ENCODE results near the gene ADTRP. TPM values are rescaled to one million over a fixed set of nuclear protein-coding genes. Genes with fewer than 3 reads are reported as not detected.
A peak's percentile ranks its signal among the peaks of the same experiment; 100 is the strongest.

The ADTRP gene
- total RNA-seq, 4 donors from 2014 or later, result 119 to 199 (median 181) TPM

DNA sequence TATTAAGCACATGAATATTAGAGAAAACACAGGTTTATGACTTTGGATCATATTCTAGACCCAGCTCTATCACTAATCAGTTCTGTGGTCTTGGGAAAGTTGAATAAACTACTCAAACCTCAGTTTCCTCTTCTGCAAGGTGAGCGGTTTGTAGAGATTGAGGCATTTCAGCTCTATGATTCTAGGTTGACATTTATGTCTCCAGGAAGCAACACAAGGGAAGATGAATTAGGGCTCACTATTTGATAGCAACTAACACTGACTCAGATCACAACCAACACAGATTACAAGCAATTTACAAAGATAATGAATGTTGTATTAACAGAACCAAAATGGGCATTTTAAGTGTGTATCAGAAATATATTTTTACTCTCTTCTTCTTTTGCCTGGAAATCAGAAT, 21.9 kb downstream of the ADTRP start:
- Histone ChIP-seq H3K9me3 (no peaks in the 10 kb centered on the region), H3K4me3 (no peak overlapping the region), H3K27me3 (no peaks in the 10 kb centered on the region), H3K4me1 (peaks cover 0 to 20% (median 5%) of the 10 kb centered on the region in 4 donors), H3K36me3 (no peaks in the 10 kb centered on the region), H3K27ac (no peak overlapping the region)
- DNase-seq, result no peak
- in situ Hi-C loops (cut with MboI; ENCODE audit: low pct_ligation_motif_present in 1 of 4, low pct_unique_long_range_greater_than_20kb in 1 of 4, low sequenced_read_pairs in 3 of 4), result no loop called here
- 31 to 88% methylated on average over 1 of the region's 1 CpG for whole genome bisulfite sequencing, 2 donors (ENCODE audit: low coverage in 1 of 2)
- TF ChIP-seq POLR2A (IDR thresholded peaks at IDR 0.05) (no peak), POLR2AphosphoS5 (IDR thresholded peaks at IDR 0.05) (no peak), EP300 (IDR thresholded peaks at IDR 0.05; ENCODE audit: low read depth) (no peak), CTCF (IDR thresholded peaks at IDR 0.05) (no peak)
- intact Hi-C loops (cut with DNase I; ENCODE audit: low total_unique reads), result no loop called here

DNA sequence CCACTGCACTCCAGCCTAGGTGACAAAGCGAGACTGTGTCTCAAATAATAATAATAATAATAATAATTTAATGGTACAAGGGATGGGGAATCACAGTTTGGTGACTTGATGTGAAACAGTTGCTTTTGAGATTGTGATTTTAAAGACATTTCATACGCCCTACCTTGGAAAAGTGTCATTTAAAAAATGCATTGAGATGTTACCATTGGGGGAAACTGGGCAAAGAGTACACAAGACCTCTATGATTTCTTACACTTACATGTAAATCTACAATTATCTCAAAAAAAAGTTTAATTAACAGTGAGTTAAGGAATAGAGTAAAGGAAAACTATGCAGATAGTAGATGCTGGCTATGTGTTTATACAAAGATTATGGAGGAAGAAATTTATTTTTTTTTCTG, 22.3 kb downstream of the ADTRP start:
- Histone ChIP-seq H3K4me3 (no peak overlapping the region), H3K27me3 (no peaks in the 10 kb centered on the region), H3K4me1 (peaks cover 0 to 20% (median 3%) of the 10 kb centered on the region in 4 donors), H3K27ac (no peak overlapping the region), H3K36me3 (no peaks in the 10 kb centered on the region), H3K9me3 (no peaks in the 10 kb centered on the region)
- in situ Hi-C loops (cut with MboI; ENCODE audit: low pct_ligation_motif_present in 1 of 4, low pct_unique_long_range_greater_than_20kb in 1 of 4, low sequenced_read_pairs in 3 of 4) (no loop called here), intact Hi-C loops (cut with DNase I; ENCODE audit: low total_unique reads) (no loop called here)
- no peak for DNase-seq
- no peak for TF ChIP-seq POLR2A (IDR thresholded peaks at IDR 0.05)
- TF ChIP-seq EP300 (IDR thresholded peaks at IDR 0.05; ENCODE audit: low read depth), result no peak
- no peak for TF ChIP-seq POLR2AphosphoS5 (IDR thresholded peaks at IDR 0.05)
- TF ChIP-seq CTCF (IDR thresholded peaks at IDR 0.05), result no peak
- WGBS, 2 donors (ENCODE audit: low coverage in 1 of 2), result 91 to 100% methylated on average over 1 to 2 of the region's 2 CpGs

DNA sequence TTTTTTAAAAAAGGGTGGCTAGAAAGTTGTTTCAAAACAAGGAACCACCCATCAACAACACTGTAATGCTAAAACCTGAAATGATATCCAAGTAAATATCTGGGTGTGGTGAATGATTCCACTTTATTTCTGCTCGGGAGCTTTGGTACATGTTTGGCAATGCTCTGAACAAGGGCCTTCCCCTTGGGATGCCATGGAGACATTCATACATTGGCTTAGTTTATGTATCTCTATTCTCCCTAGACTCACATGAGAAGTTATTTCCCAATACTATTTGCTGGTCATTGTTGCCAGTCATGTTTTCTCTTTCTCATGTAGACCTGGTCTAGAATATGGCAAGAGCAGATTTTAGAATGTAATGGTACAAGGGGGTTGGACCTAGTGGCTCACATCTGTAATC, 22.9 kb downstream of the ADTRP start:
- intact Hi-C loops (cut with DNase I; ENCODE audit: low total_unique reads), result no loop called here
- DNase-seq, result no peak
- H3K36me3 ChIP-seq, result no peaks in the 10 kb centered on the region
- H3K9me3 ChIP-seq, result no peaks in the 10 kb centered on the region
- peaks cover 0 to 19% (median 3%) of the 10 kb centered on the region in 4 donors for H3K4me1 ChIP-seq
- 50 to 61% methylated on average over 1 of the region's 1 CpG for WGBS, 2 donors (ENCODE audit: low coverage in 1 of 2)
- H3K27me3 ChIP-seq, result no peaks in the 10 kb centered on the region
- no peak for TF ChIP-seq CTCF (IDR thresholded peaks at IDR 0.05)
- no peak for TF ChIP-seq POLR2A (IDR thresholded peaks at IDR 0.05)
- TF ChIP-seq EP300 (IDR thresholded peaks at IDR 0.05; ENCODE audit: low read depth), result no peak
- TF ChIP-seq POLR2AphosphoS5 (IDR thresholded peaks at IDR 0.05), result no peak
- in situ Hi-C loops (cut with MboI; ENCODE audit: low pct_ligation_motif_present in 1 of 4, low pct_unique_long_range_greater_than_20kb in 1 of 4, low sequenced_read_pairs in 3 of 4), result no loop called here
- no peak overlapping the region for H3K27ac ChIP-seq
- no peak overlapping the region for H3K4me3 ChIP-seq

DNA sequence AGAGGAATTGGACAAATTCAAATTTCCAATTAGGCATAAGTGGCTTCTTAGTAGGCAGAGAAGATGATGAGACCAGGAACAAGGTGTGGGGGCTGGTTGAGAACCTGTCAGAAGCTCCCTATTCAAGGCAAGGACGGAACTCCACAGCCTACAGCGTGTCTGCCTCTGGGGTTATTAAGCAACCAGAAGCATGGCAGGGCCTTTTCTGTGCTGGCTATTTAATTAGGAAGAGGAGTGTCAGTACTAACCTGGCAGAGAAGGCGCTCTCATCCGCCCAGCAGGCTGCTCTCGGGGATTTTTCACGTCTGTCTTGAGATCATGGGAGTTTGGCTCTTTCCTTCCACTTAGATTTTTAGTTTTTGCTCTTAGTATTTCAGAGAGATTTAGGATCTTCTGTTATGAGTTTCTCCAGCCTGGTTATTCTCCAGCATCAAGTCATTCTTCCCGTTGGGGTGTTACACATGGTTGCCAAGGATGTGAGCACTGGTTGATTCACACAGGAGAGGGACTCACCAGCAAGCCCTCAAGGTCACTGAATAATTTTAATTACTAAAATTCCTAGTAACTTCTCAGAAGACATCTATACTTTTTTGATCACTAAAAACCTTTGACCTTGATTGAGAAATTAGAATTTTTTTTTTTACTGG, 23.9 kb downstream of the ADTRP start:
- Histone ChIP-seq H3K36me3 (no peaks in the 10 kb centered on the region), H3K27ac (peak overlapping the region in 1 of 4 donors; percentile 8), H3K27me3 (no peaks in the 10 kb centered on the region), H3K4me1 (peaks cover 0 to 25% (median 6%) of the 10 kb centered on the region in 4 donors), H3K4me3 (no peak overlapping the region), H3K9me3 (no peaks in the 10 kb centered on the region)
- in situ Hi-C loops (cut with MboI; ENCODE audit: low pct_ligation_motif_present in 1 of 4, low pct_unique_long_range_greater_than_20kb in 1 of 4, low sequenced_read_pairs in 3 of 4) (no loop called here), intact Hi-C loops (cut with DNase I; ENCODE audit: low total_unique reads) (no loop called here)
- TF ChIP-seq EP300 (IDR thresholded peaks at IDR 0.05; ENCODE audit: low read depth) (no peak), CTCF (IDR thresholded peaks at IDR 0.05) (no peak), POLR2AphosphoS5 (IDR thresholded peaks at IDR 0.05) (no peak), POLR2A (IDR thresholded peaks at IDR 0.05) (no peak)
- WGBS, 2 donors (ENCODE audit: low coverage in 1 of 2), result 76 to 100% methylated on average over 2 to 7 of the region's 7 CpGs
- no peak for DNase-seq
